Erythroblast (primary cell): ENCODE data around the gene ZEB2.

Experiments used
- DNase-seq, 2 experiments: peaks; one replicate each; lab custom pipeline; 2025; lab: John Stamatoyannopoulos, UW
- GATA1 ChIP-seq: IDR thresholded peaks from 2 replicates; pipeline ENCODE4 v1.6.1; 2011; ENCODE audit warnings: low read depth, mild to moderate bottlenecking, control low read depth, low read length, moderate library complexity
- POLR2A ChIP-seq: IDR thresholded peaks from 2 replicates; pipeline ENCODE4 v1.6.1; 2011; ENCODE audit warnings: mild to moderate bottlenecking, low read length

The ZEB2 gene

DNA sequence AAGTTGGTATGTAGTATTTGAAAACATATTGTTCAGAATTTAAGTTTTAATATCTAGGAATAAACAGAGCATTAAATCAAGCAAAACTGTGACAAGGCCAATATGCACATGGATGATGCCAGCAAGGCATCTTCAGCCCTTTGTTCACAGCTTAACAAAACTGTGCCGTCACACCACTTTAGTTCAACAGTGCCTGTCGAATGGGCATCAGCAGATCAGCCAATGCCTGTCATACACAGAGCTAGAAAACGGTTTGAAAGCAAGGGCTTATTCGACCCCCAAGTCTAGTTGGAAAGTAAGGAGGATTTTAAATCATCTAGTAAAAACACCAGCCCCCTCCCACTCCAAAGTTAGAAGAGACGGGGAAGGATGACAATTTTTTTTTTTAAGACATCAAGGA is 16.7 kb downstream of the ZEB2 start:
- DNase-seq, result no peak
- TF ChIP-seq GATA1 (no peak), POLR2A (no peak)

DNA sequence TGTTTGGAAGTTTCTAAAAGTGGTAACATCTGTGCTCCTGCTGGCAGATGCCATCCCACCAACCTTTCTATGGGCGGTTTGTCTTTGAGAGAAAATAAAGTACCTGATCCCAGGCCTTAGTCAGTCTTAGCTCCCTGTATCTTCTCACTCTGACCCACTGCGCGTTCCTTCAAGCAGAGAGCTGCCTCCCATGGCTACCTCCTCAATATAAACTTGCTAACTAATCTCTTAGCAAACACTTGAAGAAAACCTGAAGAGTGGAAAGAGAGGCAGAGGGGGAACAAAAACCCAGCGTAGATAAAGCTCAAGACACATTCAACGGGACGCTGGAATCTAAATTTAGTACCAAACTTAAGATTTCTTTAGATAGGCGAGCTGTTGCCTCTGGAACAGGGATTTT is 17.6 kb downstream of the ZEB2 start:
- no peak for TF ChIP-seq POLR2A
- no peak for TF ChIP-seq GATA1
- DNase-seq, result no peak

DNA sequence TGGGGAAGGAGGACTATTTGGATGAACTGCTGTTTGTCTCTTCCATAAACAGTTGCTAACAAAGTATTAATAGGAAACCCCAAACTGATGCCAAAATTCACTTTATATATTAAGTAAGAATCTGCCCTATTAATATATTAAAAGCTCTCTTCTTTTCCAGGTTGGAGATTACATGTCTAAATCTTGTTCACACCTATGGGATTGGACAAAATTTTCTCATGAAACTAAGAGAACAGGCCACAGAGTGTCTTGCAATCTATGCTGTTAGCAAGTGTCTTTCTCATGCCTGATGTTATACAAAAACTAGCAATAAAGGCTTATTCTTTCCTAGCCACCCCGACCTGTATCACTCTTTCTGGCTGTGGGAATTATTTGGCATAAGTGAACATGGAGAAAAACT is 18.3 kb downstream of the ZEB2 start:
- no peak for DNase-seq
- TF ChIP-seq GATA1, result no peak
- no peak for TF ChIP-seq POLR2A

DNA sequence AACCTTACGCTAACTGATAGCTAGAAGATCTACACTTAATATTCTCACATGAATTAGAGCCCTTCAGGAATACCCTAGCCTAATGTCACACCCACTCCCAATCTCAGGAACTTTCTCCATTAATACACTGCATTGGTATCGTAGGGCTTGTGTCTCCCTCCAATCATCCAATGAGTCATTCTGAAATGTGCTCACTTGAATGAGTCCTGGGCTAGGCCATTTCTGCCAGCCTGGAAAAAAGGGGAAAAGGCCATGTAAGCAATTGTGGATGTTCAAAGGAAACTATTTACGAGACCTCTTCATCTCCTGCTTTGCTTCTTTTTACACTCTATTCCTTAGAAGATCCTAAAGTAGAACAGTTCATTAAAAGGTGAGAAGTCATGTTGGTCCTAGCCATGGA is 18.8 kb downstream of the ZEB2 start:
- no peak for DNase-seq
- TF ChIP-seq POLR2A (no peak), GATA1 (no peak)

DNA sequence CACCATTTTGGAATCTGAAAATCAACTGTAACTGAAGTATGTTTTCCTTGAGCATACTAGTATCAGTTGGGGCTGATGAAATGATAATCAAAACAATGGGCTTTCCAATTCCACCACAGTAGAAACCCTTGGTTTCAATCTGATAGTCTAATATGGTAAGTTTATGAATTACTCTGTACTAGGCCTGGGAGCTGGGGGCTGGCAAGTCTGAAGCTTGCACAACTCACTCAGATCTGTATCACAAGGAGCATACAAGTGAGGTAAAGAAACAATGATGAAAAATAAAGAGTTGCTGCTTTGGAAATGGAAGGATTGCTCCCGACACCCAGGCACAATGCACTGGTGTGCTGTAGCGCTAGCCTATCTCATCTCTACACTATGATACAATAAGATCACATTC is 19.4 kb downstream of the ZEB2 start:
- TF ChIP-seq GATA1, result no peak
- no peak for TF ChIP-seq POLR2A
- DNase-seq, result no peak

DNA sequence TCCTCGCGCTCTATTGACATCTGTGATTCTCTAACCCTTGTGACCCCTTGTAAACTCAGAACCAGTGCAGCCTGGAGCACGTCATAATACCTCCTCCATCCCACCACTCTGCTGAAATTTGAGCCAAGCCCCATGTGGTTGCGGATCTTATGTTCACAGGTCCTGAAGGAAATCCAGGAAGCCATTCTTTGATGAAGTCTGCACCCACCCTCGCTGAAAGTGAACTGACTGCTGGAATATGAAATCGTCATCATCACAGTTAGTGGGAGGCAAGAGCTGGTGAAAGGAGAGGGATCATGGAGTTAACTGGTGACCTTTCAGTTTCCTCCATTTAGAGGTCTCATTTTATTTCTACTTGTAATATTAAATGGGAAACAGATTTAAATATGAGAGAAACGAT is 21.6 kb downstream of the ZEB2 start:
- TF ChIP-seq GATA1, result no peak
- TF ChIP-seq POLR2A, result no peak
- DNase-seq, result peak in 1 of 2 experiments; percentile 21

DNA sequence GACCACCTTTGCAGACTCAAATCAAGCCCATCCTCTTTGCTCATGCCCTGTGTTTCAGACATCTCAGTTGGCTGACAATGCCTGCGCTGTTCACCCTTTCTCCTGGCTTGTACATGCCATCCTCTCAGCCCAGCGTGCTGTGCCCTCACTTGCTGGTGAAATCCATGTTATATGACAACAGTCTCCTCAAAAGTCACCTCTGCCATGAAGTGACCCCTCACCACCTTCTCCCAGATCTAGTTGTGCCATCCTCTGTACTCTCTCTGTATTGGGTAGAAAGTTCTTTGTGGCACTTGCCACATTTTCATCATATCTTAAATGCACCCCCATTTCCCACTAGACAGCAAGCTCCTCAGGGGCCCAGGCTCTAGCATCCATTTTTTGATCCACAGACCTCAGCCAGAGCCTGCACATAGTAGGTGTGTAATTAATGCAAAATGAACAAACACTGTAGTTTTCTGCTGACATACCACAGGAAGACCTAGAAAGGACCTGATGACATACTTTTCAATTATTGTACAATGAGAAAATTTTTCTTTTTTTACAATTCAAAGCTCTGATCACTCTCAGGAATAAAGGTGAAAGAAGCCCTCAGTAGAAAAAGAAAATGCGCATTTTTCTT is 22.8 kb downstream of the ZEB2 start:
- DNase-seq, result no peak
- TF ChIP-seq GATA1 (no peak), POLR2A (no peak)

DNA sequence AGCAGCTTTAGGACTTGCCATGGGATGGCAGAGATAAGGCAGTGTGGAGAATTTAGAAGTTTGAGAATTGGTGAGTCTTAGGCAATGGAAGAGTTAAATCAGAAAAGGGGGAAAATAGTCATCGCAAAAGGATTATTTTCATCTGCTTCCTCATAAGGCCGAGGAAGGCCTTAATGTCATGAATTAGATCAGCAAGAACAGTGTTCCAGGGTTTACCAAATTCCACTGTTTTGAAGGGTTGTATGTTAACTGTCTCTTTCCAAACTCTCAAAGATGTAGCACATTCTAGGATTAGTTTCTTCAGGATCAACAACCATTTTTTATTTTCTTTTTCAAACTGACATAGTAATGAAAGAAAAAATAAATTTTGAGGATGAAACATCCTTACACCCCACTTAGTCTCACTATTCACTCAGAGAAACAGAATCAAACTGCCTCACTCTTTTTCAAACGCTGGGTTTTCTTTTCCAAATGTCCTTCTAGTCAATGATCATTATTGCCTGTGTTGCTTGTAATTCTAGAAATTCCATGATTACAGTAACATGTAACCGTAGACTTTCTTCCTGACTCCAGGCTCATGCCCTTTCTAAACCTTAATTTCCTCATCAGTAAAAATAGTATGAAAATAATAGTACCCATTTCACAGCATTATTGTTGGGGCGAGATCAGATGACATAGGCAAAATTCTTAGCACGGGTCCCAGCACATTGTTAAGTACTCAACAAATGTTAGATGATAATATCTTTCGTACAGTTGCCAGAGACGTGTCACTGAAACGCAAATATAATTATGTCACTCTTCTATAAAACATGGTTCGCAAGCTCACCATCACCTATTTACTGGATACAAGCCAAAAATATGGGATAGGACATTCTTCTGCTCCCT is 23.6 kb downstream of the ZEB2 start:
- DNase-seq, result no peak
- no peak for TF ChIP-seq GATA1
- TF ChIP-seq POLR2A, result no peak

DNA sequence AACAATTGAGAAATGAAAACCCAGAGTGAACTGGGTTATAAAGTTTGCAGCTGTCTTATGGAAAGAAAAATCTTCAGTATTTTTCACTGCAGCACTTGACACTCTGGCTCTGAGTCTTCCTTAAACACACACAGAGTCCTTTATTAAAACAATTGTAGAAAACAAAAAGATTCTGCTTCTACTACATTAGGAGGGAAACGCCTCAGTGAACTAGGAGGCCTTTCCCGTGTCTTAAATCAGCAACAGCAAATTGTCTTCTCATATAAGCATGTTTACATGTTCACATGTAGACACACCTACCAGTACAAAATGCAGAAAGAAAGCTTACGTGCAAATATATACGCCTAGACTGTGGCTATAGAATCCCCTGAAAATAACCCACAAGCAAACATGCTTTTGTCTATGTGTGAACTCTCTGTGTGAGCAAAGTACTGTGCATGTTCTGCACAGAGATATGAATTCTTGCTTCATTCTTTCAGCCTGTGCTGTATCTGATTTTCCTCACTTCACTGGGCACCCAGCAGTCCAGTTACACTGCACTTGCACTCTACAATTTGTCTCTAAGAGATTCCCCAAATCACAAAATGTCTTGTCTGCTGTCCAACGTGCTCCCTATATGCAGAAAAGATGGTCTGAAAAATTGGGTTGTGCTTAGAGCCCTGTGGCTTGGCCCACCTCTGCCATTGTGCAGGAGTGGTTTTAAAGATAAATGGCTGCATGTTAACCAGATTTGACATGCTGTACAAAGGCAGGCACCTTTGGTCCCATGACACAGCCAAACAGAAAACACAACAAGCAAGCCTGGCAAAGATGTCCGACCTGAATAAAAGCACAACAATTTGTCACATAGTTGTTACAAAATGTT is 24.5 kb downstream of the ZEB2 start:
- TF ChIP-seq POLR2A (no peak), GATA1 (no peak)
- DNase-seq, result peak; percentile 55 to 62

DNA sequence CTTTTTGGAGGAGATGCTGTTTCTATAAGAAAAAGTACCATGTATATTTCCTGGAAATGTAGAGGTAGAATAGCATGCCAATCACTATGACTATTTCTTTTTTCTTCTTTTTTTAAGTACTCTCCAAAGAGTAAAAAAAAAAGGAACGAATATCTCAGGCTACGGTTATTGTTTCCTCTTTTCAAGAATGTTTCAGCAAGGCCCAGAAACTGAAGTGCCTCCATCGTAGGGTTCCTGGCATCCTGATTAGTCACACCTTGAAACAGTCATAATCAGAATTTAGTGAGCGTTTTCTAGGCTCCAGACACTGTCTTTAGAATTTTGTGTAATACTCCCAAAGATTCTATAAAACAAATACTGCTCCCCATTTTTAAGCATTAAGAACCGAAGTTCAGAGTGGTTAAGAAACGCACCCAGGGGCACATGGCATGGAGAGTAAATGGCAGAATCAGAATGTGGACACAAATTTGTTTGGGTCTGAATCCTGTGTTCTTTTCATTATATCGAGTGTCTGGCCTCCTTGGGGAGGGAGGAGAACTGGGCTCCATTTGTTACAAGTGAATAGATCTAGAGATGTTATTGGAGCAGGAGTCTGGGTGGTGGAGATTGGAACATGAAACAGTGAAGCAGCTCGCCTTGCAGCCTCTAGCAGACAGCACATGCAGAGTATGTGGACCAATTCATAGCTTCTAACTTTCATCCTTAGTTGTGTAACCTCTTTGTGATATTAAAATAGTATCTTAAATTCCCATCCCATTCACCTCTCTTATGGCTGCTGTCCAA is 26.7 kb downstream of the ZEB2 start:
- DNase-seq, result no peak
- TF ChIP-seq POLR2A, result no peak

DNA sequence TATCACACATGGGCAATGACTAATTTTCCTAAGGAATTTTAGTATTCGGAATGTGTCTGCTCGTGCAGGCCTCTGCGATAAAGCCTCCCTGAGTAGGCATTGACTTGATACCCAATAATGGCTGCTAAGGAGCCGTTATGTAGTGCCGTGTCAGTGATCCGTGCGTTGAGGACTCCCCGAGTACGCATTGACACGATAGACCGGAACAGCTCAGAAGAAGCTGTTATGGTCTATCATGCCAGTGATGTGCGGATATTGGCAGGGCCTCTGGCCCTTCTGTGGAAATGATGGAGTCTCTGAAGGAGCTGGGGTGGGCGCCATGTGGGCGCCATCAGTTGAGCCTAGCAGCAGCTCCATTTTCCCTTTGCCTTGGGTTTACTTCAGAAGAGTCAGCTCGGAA is 29.1 kb downstream of the ZEB2 start:
- no peak for TF ChIP-seq POLR2A
- no peak for TF ChIP-seq GATA1
- no peak for DNase-seq

DNA sequence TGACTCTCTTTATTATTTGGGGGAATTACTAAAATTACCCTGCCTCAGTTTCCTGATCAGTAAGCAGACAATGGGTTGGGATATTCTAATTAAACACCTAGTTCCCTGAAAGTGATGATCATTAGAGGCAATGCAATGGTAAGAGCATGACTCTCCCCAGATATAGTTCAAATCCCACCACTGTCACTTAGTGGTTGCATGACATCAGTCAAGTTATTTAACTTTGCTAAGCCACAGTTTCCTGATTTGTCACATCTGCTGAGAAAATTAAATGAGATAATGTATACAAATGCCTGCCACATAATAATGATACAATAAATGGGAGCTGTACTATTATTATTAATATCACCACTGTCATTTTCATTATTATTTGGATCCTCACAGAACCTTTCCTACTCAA is 29.9 kb downstream of the ZEB2 start:
- DNase-seq, result no peak
- TF ChIP-seq GATA1, result no peak
- TF ChIP-seq POLR2A, result no peak

DNA sequence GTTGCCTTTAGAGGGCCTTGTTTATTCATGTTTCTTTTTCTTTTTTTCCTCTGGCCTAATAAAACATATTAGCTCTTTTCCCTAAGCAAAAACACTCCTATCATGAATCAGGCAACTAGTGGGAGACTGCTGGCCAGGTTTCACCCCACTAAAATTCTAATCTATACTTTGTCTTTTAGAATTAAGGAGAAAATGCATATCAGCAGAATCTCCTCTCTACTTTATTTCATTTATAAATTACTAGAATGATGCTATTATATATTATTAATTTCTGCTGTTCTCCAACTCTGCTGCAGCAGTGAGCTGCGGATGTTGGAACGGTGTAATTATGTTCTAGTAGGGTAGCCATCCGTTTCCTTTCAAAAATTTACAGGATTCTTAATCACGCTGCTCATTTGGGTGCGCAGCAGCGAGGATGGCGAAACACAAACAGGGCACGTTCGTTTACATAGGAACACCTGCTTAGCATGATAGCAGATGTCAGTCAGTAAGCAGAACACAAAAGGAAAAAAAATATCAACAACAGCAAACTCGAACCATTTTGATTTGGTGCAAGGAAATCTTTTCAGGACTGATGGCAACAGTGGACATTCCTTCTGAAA is 30.5 kb downstream of the ZEB2 start:
- DNase-seq, result no peak
- TF ChIP-seq GATA1, result no peak
